Adrenal gland (tissue), 12 donors: ENCODE results near the gene NME9. TPM values are rescaled to one million over a fixed set of nuclear protein-coding genes. Genes with fewer than 3 reads are reported as not detected.

ENCODE experiments used
- DNase-seq, 7 donors: peaks; one replicate each; pipeline ENCODE4 v3.0.0-alpha.2; 2019 to 2020
- H3K27ac ChIP-seq, 5 donors: fragments of 200-600 bp; sonication (generic) in 4 of 5; 1 replicate in 3 of 5; 2 replicates in 2 of 5; pipeline versions ENCODE4 v1.5.1 to v1.8.0; 2016 to 2020; ENCODE audit warnings: mild to moderate bottlenecking in 1 of 5
- H3K27me3 ChIP-seq: fragments of 200-600 bp; 2 replicates; pipeline ENCODE4 v1.8.0; 2021
- H3K36me3 ChIP-seq, 2 donors: fragments of 200-600 bp; replicated peaks in 1 of 2; 1 replicate in 1 of 2; 2 replicates in 1 of 2; pipeline versions ENCODE4 v1.5.1 to v1.8.0; 2018 to 2022
- H3K4me1 ChIP-seq, 2 donors: fragments of 200-600 bp; replicated peaks in 1 of 2; 1 replicate in 1 of 2; 2 replicates in 1 of 2; pipeline versions ENCODE4 v1.5.1 to v1.8.0; 2018 to 2021
- H3K4me3 ChIP-seq, 4 donors: fragments of 200-600 bp; sonication (generic) in 3 of 4; one replicate each; pipeline ENCODE4 v1.5.1; 2016 to 2018
- H3K9me3 ChIP-seq, 3 donors: fragments of 200-600 bp; sonication (generic) in 1 of 3; replicated peaks in 1 of 3; 1 replicate in 2 of 3; 2 replicates in 1 of 3; pipeline versions ENCODE4 v1.5.1 to v1.8.0; 2016 to 2021
- POLR2A ChIP-seq, 2 donors: fragments of 450-650 bp; IDR thresholded peaks; one replicate each; pipeline ENCODE4 v1.6.1; 2017; ENCODE audit warnings: antibody characterized with exemption in 2 of 2, mild to moderate bottlenecking in 2 of 2, moderate library complexity in 1 of 2
- WGBS, 4 donors: extraction: QIAGEN DNeasy Blood & Tissue Kit in 2 of 4; methylation state at CpG; one replicate each; pipeline versions ENCODE4 v1.1.5 to v1.1.7; 2013 to 2017; 5-methylcytosine and 5-hydroxymethylcytosine counted together
- intact Hi-C, 2 donors: fragments of 100-400 bp; cut with DNase I; formaldehyde crosslinking; loops; one replicate each; pipeline versions ENCODE4 v1.14.1 to v1.15.0; 2022 to 2023
- polyA plus RNA-seq, 3 donors: library from polyadenylated mRNA; stranded (reverse); fragments of 200-250 nt in 2 of 3; fragments of 350-450 nt in 1 of 3; fragmentation: Illumina TruSeq in 1 of 3; extraction: RNeasy Lipid Tissue Mini Kit (QIAGEN cat#74804) in 1 of 3; gene quantifications; one replicate each; pipeline ENCODE4 v1.2.3, GENCODE V29; 2013 to 2014
- total RNA-seq, 9 donors: library from RNA; depleted of rRNA in 4 of 9; stranded (reverse); fragments of >200 nt in 4 of 9; fragments of 120-200 nt in 1 of 9; fragmentation: NEBNext Ultra II Directional in 1 of 9; extraction: Animal tissue kit (Norgen Biotek cat#: 25700) in 1 of 9; gene quantifications; one replicate each; pipeline versions ENCODE4 v1.1.0 to v1.2.4, GENCODE V29; 2013 to 2023
- TF ChIP-seq, protein P1 (sequence below), 6 experiments: fragments of 450-650 bp in 4 of 6; fragments of 200-600 bp in 2 of 6; sonication (generic) in 1 of 6; IDR thresholded peaks; 1 replicate in 5 of 6; 2 replicates in 1 of 6; pipeline versions ENCODE4 v1.5.1 to v1.8.0; 2016 to 2021; ENCODE audit warnings: antibody characterized with exemption in 6 of 6, mild to moderate bottlenecking in 2 of 6, moderate library complexity in 1 of 6
- donor health status: healthy with polysubstance abuse.
- donor health status: Bipolar disorder and iron deficiency.
- donor health status: DM: yes; HTN: yes; CAD: no.
- donor health status: DM: no; HTN: no; CAD: no.
- donor health status: DM: no; HTN: no; CAD: no.
- donor health status: DM: yes; HTN: yes; CAD: no.

The NME9 gene
- total and polyA plus RNA-seq, 12 donors, result 0.46 to 2.6 (median 0.77) TPM; not detected in 5

DNA sequence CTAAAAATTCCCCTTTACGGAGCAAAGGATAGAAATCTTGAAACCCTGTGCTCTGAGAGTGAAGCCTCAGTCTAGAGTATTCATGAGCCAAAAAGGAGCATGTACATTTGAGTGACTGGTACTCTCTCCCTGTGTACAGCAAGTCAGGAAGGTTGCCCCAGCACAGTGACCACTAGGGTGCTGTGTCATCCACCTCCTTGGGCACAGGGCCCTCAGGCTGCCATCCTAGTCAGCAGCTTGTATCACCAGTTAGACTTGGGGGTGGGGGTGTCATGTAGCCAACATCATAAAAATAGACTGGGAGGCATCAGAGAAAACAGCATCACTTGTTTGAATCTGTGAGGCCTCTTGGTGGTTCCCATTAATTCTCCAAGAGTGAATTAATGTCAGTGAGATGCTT is 12.0 kb downstream of the NME9 start:
- DNase-seq, result no peak
- H3K4me1 ChIP-seq, result no peaks in the 10 kb centered on the region
- no peak overlapping the region for H3K4me3 ChIP-seq
- TF ChIP-seq POLR2A (IDR thresholded peaks at IDR 0.05), result no peak
- TF ChIP-seq, protein P1, sequence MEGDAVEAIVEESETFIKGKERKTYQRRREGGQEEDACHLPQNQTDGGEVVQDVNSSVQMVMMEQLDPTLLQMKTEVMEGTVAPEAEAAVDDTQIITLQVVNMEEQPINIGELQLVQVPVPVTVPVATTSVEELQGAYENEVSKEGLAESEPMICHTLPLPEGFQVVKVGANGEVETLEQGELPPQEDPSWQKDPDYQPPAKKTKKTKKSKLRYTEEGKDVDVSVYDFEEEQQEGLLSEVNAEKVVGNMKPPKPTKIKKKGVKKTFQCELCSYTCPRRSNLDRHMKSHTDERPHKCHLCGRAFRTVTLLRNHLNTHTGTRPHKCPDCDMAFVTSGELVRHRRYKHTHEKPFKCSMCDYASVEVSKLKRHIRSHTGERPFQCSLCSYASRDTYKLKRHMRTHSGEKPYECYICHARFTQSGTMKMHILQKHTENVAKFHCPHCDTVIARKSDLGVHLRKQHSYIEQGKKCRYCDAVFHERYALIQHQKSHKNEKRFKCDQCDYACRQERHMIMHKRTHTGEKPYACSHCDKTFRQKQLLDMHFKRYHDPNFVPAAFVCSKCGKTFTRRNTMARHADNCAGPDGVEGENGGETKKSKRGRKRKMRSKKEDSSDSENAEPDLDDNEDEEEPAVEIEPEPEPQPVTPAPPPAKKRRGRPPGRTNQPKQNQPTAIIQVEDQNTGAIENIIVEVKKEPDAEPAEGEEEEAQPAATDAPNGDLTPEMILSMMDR (IDR thresholded peaks at IDR 0.05), result no peak
- H3K27me3 ChIP-seq, result no peaks in the 10 kb centered on the region
- no peak overlapping the region for H3K27ac ChIP-seq
- H3K9me3 ChIP-seq, result no peaks in the 10 kb centered on the region
- intact Hi-C loops, result no loop called here
- WGBS, 4 donors, result 88 to 100% (median 92%) methylated on average over 1 of the region's 1 CpG
- H3K36me3 ChIP-seq, result no peaks in the 10 kb centered on the region

DNA sequence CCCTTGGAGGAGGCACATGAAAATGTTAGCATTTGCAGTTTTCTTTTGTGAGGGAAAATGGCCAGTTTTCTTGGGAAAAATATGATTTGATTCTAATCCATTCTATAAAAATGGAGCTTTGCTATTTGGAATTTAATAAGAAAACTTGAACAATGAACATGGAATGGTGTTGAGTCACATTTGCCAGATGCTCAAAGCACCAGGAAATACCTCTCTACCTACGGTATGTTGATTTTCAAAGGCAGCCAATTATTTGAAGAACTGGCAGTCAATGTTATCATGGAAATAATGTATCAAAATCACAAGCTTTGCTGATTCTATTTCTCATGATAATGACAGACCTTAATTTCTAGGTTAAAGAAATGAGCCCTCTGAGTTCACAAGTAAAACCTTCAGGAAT is 14.9 kb downstream of the NME9 start:
- H3K4me1 ChIP-seq, result no peaks in the 10 kb centered on the region
- H3K27me3 ChIP-seq, result no peaks in the 10 kb centered on the region
- WGBS, 4 donors, result 67 to 85% (median 75%) methylated on average over 1 of the region's 1 CpG
- H3K9me3 ChIP-seq, result no peaks in the 10 kb centered on the region
- intact Hi-C loops, result no loop called here
- H3K36me3 ChIP-seq, result no peaks in the 10 kb centered on the region
- no peak for DNase-seq
- no peak overlapping the region for H3K4me3 ChIP-seq
- no peak overlapping the region for H3K27ac ChIP-seq
- no peak for TF ChIP-seq POLR2A (IDR thresholded peaks at IDR 0.05)
- TF ChIP-seq, protein P1 (IDR thresholded peaks at IDR 0.05), result no peak

DNA sequence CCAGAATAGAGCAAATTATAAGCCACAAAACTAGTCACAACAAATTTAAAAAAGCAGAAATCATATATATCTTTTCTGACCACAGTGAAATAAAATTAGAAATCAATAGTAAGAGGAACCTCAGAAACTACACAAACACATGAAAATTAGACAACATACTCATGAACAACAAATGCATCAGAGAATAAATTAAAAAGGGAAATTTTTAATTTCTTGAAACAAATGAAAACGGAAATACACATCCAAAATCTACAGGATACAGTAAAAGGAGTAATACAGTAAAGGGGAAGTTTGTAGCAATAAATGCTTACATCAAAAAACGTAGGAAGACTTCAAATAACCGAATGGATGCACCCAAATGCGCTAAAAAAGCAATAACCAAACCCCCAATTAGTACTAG is 19.2 kb downstream of the NME9 start:
- WGBS, 4 donors, result 70 to 82% (median 78%) methylated on average over 4 of the region's 4 CpGs
- no peak for DNase-seq
- H3K4me1 ChIP-seq, result no peaks in the 10 kb centered on the region

DNA sequence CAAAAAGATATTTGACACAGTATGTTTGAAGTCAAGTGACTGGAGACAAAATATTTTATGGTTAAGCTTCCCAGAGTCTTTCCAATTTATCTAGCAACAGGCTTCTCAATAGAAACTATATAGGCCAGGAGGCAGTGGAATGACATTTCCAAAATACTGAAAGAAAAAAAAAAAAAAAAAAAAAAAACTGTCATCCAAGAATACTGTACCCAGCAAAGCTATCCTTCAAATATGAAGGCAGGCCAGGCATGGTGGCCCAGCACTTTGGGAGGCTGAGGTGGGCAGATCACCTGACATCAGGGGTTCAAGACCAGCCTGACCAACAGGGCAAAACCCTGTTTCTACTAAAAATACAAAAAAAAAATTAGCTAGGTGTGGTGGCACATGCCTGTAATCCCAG is 20.9 kb downstream of the NME9 start:
- intact Hi-C loops, result no loop called here
- no peaks in the 10 kb centered on the region for H3K9me3 ChIP-seq

More for the DNA sequence above, 19.2 kb downstream of the NME9 start:
- Histone ChIP-seq H3K4me3 (no peak overlapping the region), H3K27ac (no peak overlapping the region), H3K27me3 (no peaks in the 10 kb centered on the region), H3K9me3 (no peaks in the 10 kb centered on the region), H3K36me3 (no peaks in the 10 kb centered on the region)
- intact Hi-C loops, result no loop called here
- TF ChIP-seq, protein P1 (IDR thresholded peaks at IDR 0.05), result no peak
- no peak for TF ChIP-seq POLR2A (IDR thresholded peaks at IDR 0.05)

More for the DNA sequence above, 20.9 kb downstream of the NME9 start:
- DNase-seq, result no peak
- Histone ChIP-seq H3K27ac (no peak overlapping the region), H3K36me3 (no peaks in the 10 kb centered on the region), H3K4me3 (no peak overlapping the region), H3K4me1 (no peaks in the 10 kb centered on the region), H3K27me3 (no peaks in the 10 kb centered on the region)
- TF ChIP-seq POLR2A (IDR thresholded peaks at IDR 0.05), result no peak
- TF ChIP-seq, protein P1 (IDR thresholded peaks at IDR 0.05), result no peak
